ENCODE data around the gene KRTAP10-4. TPM values are rescaled to one million over a fixed set of nuclear protein-coding genes. Genes with fewer than 3 reads are reported as not detected.

The KRTAP10-4 gene
- total and polyA plus RNA-seq, 2 donors (not counting 3 experiments of a cell fraction or from before 2014, with no cell fraction given) = not detected

DNA sequence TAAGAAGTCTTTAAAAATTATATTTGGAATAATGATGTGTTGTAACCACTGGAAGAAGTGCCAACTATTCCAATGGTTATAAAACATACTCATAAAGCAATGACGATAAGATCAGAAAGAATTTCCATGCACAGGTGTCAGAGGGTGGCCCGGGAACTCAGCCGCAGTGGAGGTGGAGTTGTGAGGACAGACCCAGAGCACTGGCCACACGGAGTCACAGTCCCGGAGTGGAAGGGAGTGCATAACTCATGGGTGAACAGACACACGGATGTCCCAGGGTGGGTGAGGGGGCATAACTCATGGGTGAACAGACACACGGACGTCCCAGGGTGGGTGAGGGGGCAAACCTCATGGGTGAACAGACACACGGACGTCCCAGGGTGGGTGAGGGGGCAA, 2.5 kb downstream of the KRTAP10-4 start:
- no peaks in the 10 kb centered on the region for H3K27me3 ChIP-seq (ENCODE audit: control insufficient read depth in 2 of 2, insufficient read depth in 2 of 2, low read length in 2 of 2)
- CTCF ChIA-PET = no interaction called here
- no peak overlapping the region for H3K9ac ChIP-seq (replicated peaks; ENCODE audit: extremely low read depth, insufficient read depth, low read length)
- no peak overlapping the region for H2AFZ ChIP-seq (ENCODE audit: low read depth, low read length)
- POLR2A ChIA-PET = no interaction called here
- no peaks in the 10 kb centered on the region for H3K36me3 ChIP-seq (ENCODE audit: control insufficient read depth in 2 of 2, extremely low read depth in 1 of 2, insufficient read depth in 2 of 2, low read length in 2 of 2)
- no peaks in the 10 kb centered on the region for H3K9me1 ChIP-seq (replicated peaks; ENCODE audit: control insufficient read depth, extremely low read depth, insufficient read depth, low read length)
- BruUV-seq (replicated peaks) = no TSS peak
- dilution Hi-C loops (cut with MboI; ENCODE audit: extremely low pct_ligation_motif_present, low sequenced_read_pairs) (no loop called here), intact Hi-C loops (cut with micrococcal nuclease) (no loop called here)
- TF ChIP-seq GATA2 (IDR thresholded peaks at IDR 0.05; ENCODE audit: insufficient read depth, insufficient read length, low read depth, low read length) (no peak), POLR2AphosphoS5 (IDR thresholded peaks at IDR 0.05; ENCODE audit: insufficient read depth, low read depth, low read length) (no peak), EZH2 (IDR thresholded peaks at IDR 0.05; ENCODE audit: borderline replicate concordance, low read depth, low read length, severe bottlenecking) (no peak), MYC (IDR thresholded peaks at IDR 0.05; ENCODE audit: low read depth, low read length) (no peak)
- TF ChIP-seq, protein P1, sequence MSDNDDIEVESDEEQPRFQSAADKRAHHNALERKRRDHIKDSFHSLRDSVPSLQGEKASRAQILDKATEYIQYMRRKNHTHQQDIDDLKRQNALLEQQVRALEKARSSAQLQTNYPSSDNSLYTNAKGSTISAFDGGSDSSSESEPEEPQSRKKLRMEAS (IDR thresholded peaks at IDR 0.05; ENCODE audit: insufficient read depth, insufficient read length) = no peak
- H3K4me1 ChIP-seq (ENCODE audit: control insufficient read depth, extremely low read depth, insufficient read depth, low read length) = no peaks in the 10 kb centered on the region
- no peak overlapping the region for H3K4me3 ChIP-seq (replicated peaks in 1 of 3; ENCODE audit: insufficient read depth in 1 of 3, low read depth in 1 of 3, low read length in 3 of 3)
- H3K9me3 ChIP-seq (replicated peaks; ENCODE audit: control insufficient read depth, insufficient read depth, low read length) = no peaks in the 10 kb centered on the region
- no peak overlapping the region for H3K27ac ChIP-seq (ENCODE audit: insufficient read depth, low read depth, low read length)
- no peaks in the 10 kb centered on the region for H3K79me2 ChIP-seq (ENCODE audit: control insufficient read depth, insufficient read depth, low read length)
- FAIRE-seq = no peak
- H4K20me1 ChIP-seq (replicated peaks; ENCODE audit: control insufficient read depth, extremely low read depth, insufficient read depth, low read length) = no peaks in the 10 kb centered on the region
- DNase-seq (ENCODE audit: low read depth, low spot score) = no peak
- H3K4me2 ChIP-seq (ENCODE audit: insufficient read depth, low read length) = no peak overlapping the region

DNA sequence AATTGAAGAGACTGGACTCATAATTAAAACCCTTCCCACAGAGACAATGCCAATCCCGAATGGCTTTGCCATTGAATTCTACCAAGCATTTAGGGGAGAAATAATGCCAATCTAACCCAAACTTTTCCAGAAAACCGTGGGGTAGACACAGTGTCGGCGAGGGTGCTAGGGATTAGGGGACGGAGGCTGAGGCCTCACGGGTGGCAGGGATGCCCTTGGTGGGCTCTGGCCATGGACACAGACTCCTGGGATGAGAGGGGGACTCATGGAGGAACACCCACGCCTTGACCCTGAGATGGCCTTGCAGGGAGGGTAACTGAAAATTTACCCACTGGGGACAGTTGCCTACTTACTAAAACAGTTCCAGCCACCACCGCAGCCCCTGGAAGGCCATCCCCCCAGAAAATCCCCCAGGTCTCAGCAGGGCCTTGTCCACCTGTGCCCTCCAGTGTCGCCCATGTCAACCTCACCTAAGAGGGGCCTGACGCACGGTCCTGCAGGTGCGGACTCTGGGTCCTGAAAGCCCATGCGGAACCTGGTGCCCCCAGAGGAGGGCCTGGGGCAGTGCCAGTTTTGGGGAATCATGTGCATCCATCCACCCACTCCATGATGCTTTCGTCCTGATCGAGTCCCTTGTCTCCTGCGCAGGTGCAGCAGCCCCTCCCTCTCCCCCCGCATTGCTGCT, 5.0 kb downstream of the KRTAP10-4 start:
- Histone ChIP-seq H3K27me3 (ENCODE audit: control insufficient read depth in 2 of 2, insufficient read depth in 2 of 2, low read length in 2 of 2) (no peaks in the 10 kb centered on the region), H3K36me3 (ENCODE audit: control insufficient read depth in 2 of 2, extremely low read depth in 1 of 2, insufficient read depth in 2 of 2, low read length in 2 of 2) (no peaks in the 10 kb centered on the region), H3K27ac (ENCODE audit: insufficient read depth, low read depth, low read length) (no peak overlapping the region), H4K20me1 (replicated peaks; ENCODE audit: control insufficient read depth, extremely low read depth, insufficient read depth, low read length) (no peaks in the 10 kb centered on the region), H3K4me2 (ENCODE audit: insufficient read depth, low read length) (no peak overlapping the region), H3K9me3 (replicated peaks; ENCODE audit: control insufficient read depth, insufficient read depth, low read length) (no peaks in the 10 kb centered on the region), H3K9me1 (replicated peaks; ENCODE audit: control insufficient read depth, extremely low read depth, insufficient read depth, low read length) (no peaks in the 10 kb centered on the region), H3K4me1 (ENCODE audit: control insufficient read depth, extremely low read depth, insufficient read depth, low read length) (no peaks in the 10 kb centered on the region), H2AFZ (ENCODE audit: low read depth, low read length) (no peak overlapping the region), H3K4me3 (replicated peaks in 1 of 3; ENCODE audit: insufficient read depth in 1 of 3, low read depth in 1 of 3, low read length in 3 of 3) (no peak overlapping the region), H3K79me2 (ENCODE audit: control insufficient read depth, insufficient read depth, low read length) (no peaks in the 10 kb centered on the region), H3K9ac (replicated peaks; ENCODE audit: extremely low read depth, insufficient read depth, low read length) (no peak overlapping the region)
- CTCF ChIA-PET = no interaction called here
- no peak for DNase-seq (ENCODE audit: low read depth, low spot score)
- FAIRE-seq = no peak
- TF ChIP-seq GATA2 (IDR thresholded peaks at IDR 0.05; ENCODE audit: insufficient read depth, insufficient read length, low read depth, low read length) (no peak), POLR2AphosphoS5 (IDR thresholded peaks at IDR 0.05; ENCODE audit: insufficient read depth, low read depth, low read length) (no peak), FOS (IDR thresholded peaks at IDR 0.05; ENCODE audit: borderline replicate concordance, insufficient read depth, low read length) (no peak), EZH2 (IDR thresholded peaks at IDR 0.05; ENCODE audit: borderline replicate concordance, low read depth, low read length, severe bottlenecking) (no peak), POLR2A (IDR thresholded peaks at IDR 0.05; ENCODE audit: low read depth, low read length) (no peak), MYC (IDR thresholded peaks at IDR 0.05; ENCODE audit: low read depth, low read length) (no peak)
- TF ChIP-seq, protein P2, sequence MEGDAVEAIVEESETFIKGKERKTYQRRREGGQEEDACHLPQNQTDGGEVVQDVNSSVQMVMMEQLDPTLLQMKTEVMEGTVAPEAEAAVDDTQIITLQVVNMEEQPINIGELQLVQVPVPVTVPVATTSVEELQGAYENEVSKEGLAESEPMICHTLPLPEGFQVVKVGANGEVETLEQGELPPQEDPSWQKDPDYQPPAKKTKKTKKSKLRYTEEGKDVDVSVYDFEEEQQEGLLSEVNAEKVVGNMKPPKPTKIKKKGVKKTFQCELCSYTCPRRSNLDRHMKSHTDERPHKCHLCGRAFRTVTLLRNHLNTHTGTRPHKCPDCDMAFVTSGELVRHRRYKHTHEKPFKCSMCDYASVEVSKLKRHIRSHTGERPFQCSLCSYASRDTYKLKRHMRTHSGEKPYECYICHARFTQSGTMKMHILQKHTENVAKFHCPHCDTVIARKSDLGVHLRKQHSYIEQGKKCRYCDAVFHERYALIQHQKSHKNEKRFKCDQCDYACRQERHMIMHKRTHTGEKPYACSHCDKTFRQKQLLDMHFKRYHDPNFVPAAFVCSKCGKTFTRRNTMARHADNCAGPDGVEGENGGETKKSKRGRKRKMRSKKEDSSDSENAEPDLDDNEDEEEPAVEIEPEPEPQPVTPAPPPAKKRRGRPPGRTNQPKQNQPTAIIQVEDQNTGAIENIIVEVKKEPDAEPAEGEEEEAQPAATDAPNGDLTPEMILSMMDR (IDR thresholded peaks at IDR 0.05; ENCODE audit: extremely low read depth in 1 of 2, insufficient read depth in 1 of 2, low read depth in 1 of 2, low read length in 2 of 2) = no peak
- TF ChIP-seq, protein P1 (IDR thresholded peaks at IDR 0.05; ENCODE audit: insufficient read depth, insufficient read length) = no peak
- intact Hi-C loops (cut with micrococcal nuclease) (no loop called here), dilution Hi-C loops (cut with MboI; ENCODE audit: extremely low pct_ligation_motif_present, low sequenced_read_pairs) (no loop called here)
- POLR2A ChIA-PET = no interaction called here
- no TSS peak for BruUV-seq (replicated peaks)

All from endothelial cell of umbilical vein (primary cell).